PFSK-1 (cell line): ENCODE results near the gene STK10.

Source experiments
- POLR2AphosphoS5 ChIP-seq: IDR thresholded peaks from 2 replicates; pipeline ENCODE4 v1.6.1; 2012; ENCODE audit warnings: low read depth, mild to moderate bottlenecking, control low read depth, low read length, moderate library complexity
- TAF1 ChIP-seq: IDR thresholded peaks from 2 replicates; pipeline ENCODE4 v1.6.1; 2012; ENCODE audit warnings: low read length, control low read depth, borderline replicate concordance; ENCODE audit not compliant: insufficient read depth

- no peak for TF ChIP-seq TAF1
- TF ChIP-seq POLR2AphosphoS5 = no peak
Observed at GRCh38 chr5:172109749-172110148, 78.3 kb downstream of the STK10 start.
